Measurements from ENCODE around the gene XK. TPM values are rescaled to one million over a fixed set of nuclear protein-coding genes. Genes with fewer than 3 reads are reported as not detected.

XK gene
- total RNA-seq, 2 experiments from 2014 or later: 0.07 TPM; not detected in 1

- H3K36me3 Mint-ChIP-seq (ENCODE audit: low read depth): no peaks in the 10 kb centered on the region
- no peak overlapping the region for H3K4me3 Mint-ChIP-seq
- CTCF ChIA-PET: no interaction called here
- no peaks in the 10 kb centered on the region for H3K4me1 Mint-ChIP-seq (ENCODE audit: low read depth)
- no peaks in the 10 kb centered on the region for H3K9me3 Mint-ChIP-seq
- no peak for TF ChIP-seq CTCF (IDR thresholded peaks at IDR 0.05)
- POLR2A ChIA-PET: no interaction called here
- H3K27me3 Mint-ChIP-seq: peaks cover 1% of the 10 kb centered on the region
- ATAC-seq (no peak), DNase-seq (no peak)
- no peak overlapping the region for H3K27ac Mint-ChIP-seq
- intact Hi-C loops (cut with micrococcal nuclease): no loop called here
Observed at GRCh38 chrX:37667141-37667540, 18.4 kb upstream of the XK start.

GRCh38 chrX:37672563-37672962 is 13.0 kb upstream of the XK start:
- H3K4me1 Mint-ChIP-seq (ENCODE audit: low read depth): peaks cover 5% of the 10 kb centered on the region
- ATAC-seq (no peak), DNase-seq (no peak)
- peaks cover 2% of the 10 kb centered on the region for H3K27me3 Mint-ChIP-seq
- H3K9me3 Mint-ChIP-seq: no peaks in the 10 kb centered on the region
- intact Hi-C loops (cut with micrococcal nuclease): no loop called here
- ChIA-PET POLR2A (no interaction called here), CTCF (no interaction called here)
- H3K4me3 Mint-ChIP-seq: no peak overlapping the region
- no peaks in the 10 kb centered on the region for H3K36me3 Mint-ChIP-seq (ENCODE audit: low read depth)
- H3K27ac Mint-ChIP-seq: no peak overlapping the region
- TF ChIP-seq CTCF (IDR thresholded peaks at IDR 0.05): no peak

- ChIA-PET POLR2A (no interaction called here), CTCF (no interaction called here)
- ATAC-seq (no peak), DNase-seq (no peak)
- H3K4me3 Mint-ChIP-seq: no peak overlapping the region
- no peak for TF ChIP-seq CTCF (IDR thresholded peaks at IDR 0.05)
- H3K4me1 Mint-ChIP-seq (ENCODE audit: low read depth): peaks cover 8% of the 10 kb centered on the region
- H3K9me3 Mint-ChIP-seq: no peaks in the 10 kb centered on the region
- H3K27me3 Mint-ChIP-seq: peaks cover 2% of the 10 kb centered on the region
- H3K27ac Mint-ChIP-seq: no peak overlapping the region
- intact Hi-C loops (cut with micrococcal nuclease): no loop called here
- no peaks in the 10 kb centered on the region for H3K36me3 Mint-ChIP-seq (ENCODE audit: low read depth)
Observed at GRCh38 chrX:37676811-37677210, 8.8 kb upstream of the XK start.

GRCh38 chrX:37677243-37677642 is 8.3 kb upstream of the XK start:
- Mint-ChIP-seq H3K27ac (no peak overlapping the region), H3K4me1 (ENCODE audit: low read depth) (peaks cover 8% of the 10 kb centered on the region), H3K36me3 (ENCODE audit: low read depth) (no peaks in the 10 kb centered on the region), H3K9me3 (no peaks in the 10 kb centered on the region), H3K4me3 (no peak overlapping the region), H3K27me3 (no peaks in the 10 kb centered on the region)
- no peak for TF ChIP-seq CTCF (IDR thresholded peaks at IDR 0.05)
- CTCF ChIA-PET: no interaction called here
- DNase-seq (no peak), ATAC-seq (no peak)
- intact Hi-C loops (cut with micrococcal nuclease): no loop called here
- POLR2A ChIA-PET: no interaction called here

- no peak for TF ChIP-seq CTCF (IDR thresholded peaks at IDR 0.05)
- peaks cover 8% of the 10 kb centered on the region for H3K4me1 Mint-ChIP-seq (ENCODE audit: low read depth)
- no peaks in the 10 kb centered on the region for H3K27me3 Mint-ChIP-seq
- CTCF ChIA-PET: no interaction called here
- no peak overlapping the region for H3K27ac Mint-ChIP-seq
- POLR2A ChIA-PET: no interaction called here
- intact Hi-C loops (cut with micrococcal nuclease): no loop called here
- H3K9me3 Mint-ChIP-seq: no peaks in the 10 kb centered on the region
- no peaks in the 10 kb centered on the region for H3K36me3 Mint-ChIP-seq (ENCODE audit: low read depth)
- DNase-seq: no peak
- H3K4me3 Mint-ChIP-seq: no peak overlapping the region
- peak; percentile 30 for ATAC-seq
Observed at GRCh38 chrX:37677765-37678164, 7.8 kb upstream of the XK start.
